Measurements from ENCODE around the gene FLYWCH1. TPM values are rescaled to one million over a fixed set of nuclear protein-coding genes. Genes with fewer than 3 reads are reported as not detected.

Gene FLYWCH1
- total and polyA plus RNA-seq, 9 of the 15 experiments (the other 6 are each of a cell fraction or from before 2014, with no cell fraction given) = 0.18 to 33.6 (median 11.3) TPM

GRCh38 chr16:2912330-2913199, 834 bp downstream of the FLYWCH1 start (continued):
- TF ChIP-seq HINFP (tag; conservative IDR thresholded peaks at IDR 0.05; ENCODE audit: low read depth) = no peak
- no peak for TF ChIP-seq PTRF (tag; IDR thresholded peaks at IDR 0.05)
- no peak for TF ChIP-seq CHD1 (IDR thresholded peaks at IDR 0.05; ENCODE audit: low read length)
- no peak for TF ChIP-seq ZNF77 (CRISPR knock-in tag; IDR thresholded peaks at IDR 0.05)
- no peak for TF ChIP-seq RBFOX2 (IDR thresholded peaks at IDR 0.05; ENCODE audit: low read depth, low read length)
- TF ChIP-seq TAF7 (tag; IDR thresholded peaks at IDR 0.05) = no peak
- no peak for TF ChIP-seq GTF2E2 (tag; IDR thresholded peaks at IDR 0.05)
- TF ChIP-seq, protein P1, sequence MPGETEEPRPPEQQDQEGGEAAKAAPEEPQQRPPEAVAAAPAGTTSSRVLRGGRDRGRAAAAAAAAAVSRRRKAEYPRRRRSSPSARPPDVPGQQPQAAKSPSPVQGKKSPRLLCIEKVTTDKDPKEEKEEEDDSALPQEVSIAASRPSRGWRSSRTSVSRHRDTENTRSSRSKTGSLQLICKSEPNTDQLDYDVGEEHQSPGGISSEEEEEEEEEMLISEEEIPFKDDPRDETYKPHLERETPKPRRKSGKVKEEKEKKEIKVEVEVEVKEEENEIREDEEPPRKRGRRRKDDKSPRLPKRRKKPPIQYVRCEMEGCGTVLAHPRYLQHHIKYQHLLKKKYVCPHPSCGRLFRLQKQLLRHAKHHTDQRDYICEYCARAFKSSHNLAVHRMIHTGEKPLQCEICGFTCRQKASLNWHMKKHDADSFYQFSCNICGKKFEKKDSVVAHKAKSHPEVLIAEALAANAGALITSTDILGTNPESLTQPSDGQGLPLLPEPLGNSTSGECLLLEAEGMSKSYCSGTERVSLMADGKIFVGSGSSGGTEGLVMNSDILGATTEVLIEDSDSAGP (CRISPR knock-in tag; IDR thresholded peaks at IDR 0.05) = no peak
- no peak for TF ChIP-seq RCOR1 (IDR thresholded peaks at IDR 0.05; ENCODE audit: borderline replicate concordance in 1 of 2, low read depth in 2 of 2, low read length in 2 of 2)
- no peak for TF ChIP-seq PHB2 (IDR thresholded peaks at IDR 0.05; ENCODE audit: low read depth)
- peak in 1 of 2 experiments; percentile 78; a peak in 2 of 4 replicates for TF ChIP-seq TEAD1 (CRISPR knock-in tag; IDR thresholded peaks at IDR 0.05)
- no peak for TF ChIP-seq ZNF717 (CRISPR knock-in tag; IDR thresholded peaks at IDR 0.05)
- no peak for TF ChIP-seq GATAD2A (IDR thresholded peaks at IDR 0.05)
- TF ChIP-seq WHSC1 (IDR thresholded peaks at IDR 0.05; ENCODE audit: low read length) = no peak
- no peak for TF ChIP-seq STAT5A (IDR thresholded peaks at IDR 0.05; ENCODE audit: borderline replicate concordance, low read length)
- no peak for TF ChIP-seq ZNF584 (CRISPR knock-in tag; IDR thresholded peaks at IDR 0.05; ENCODE audit: low read depth)
- TF ChIP-seq CREB3L1 (IDR thresholded peaks at IDR 0.05; ENCODE audit: borderline replicate concordance, low read depth) = no peak
- TF ChIP-seq ETV6 (IDR thresholded peaks at IDR 0.05; ENCODE audit: borderline replicate concordance in 1 of 2, low read depth in 2 of 2, low read length in 1 of 2) = no peak
- no peak for TF ChIP-seq ETV6 (CRISPR knock-in tag; IDR thresholded peaks at IDR 0.05; ENCODE audit: borderline replicate concordance)
- TF ChIP-seq THAP12 (CRISPR knock-in tag; IDR thresholded peaks at IDR 0.05) = no peak
- TF ChIP-seq THAP7 (CRISPR knock-in tag; IDR thresholded peaks at IDR 0.05) = no peak

Data from K562 (cell line).